Left ventricle myocardium inferior (tissue), 1 donor: Measurements from ENCODE around the gene KRT83. TPM values are rescaled to one million over a fixed set of nuclear protein-coding genes. Genes with fewer than 3 reads are reported as not detected.

ENCODE experiments used
- DNase-seq: peaks from one replicate; pipeline ENCODE4 v3.0.0-alpha.2; 2020
- H3K27ac ChIP-seq: fragments of 200-600 bp; replicated peaks from 2 replicates; pipeline ENCODE4 v1.8.0; 2021
- H3K27me3 ChIP-seq: fragments of 200-600 bp; 2 replicates; pipeline ENCODE4 v1.8.0; 2021; ENCODE audit warnings: low read depth
- H3K36me3 ChIP-seq: fragments of 200-600 bp; 2 replicates; pipeline ENCODE4 v1.8.0; 2021
- H3K4me1 ChIP-seq: fragments of 200-600 bp; 2 replicates; pipeline ENCODE4 v1.8.0; 2021
- H3K4me3 ChIP-seq: fragments of 200-600 bp; 2 replicates; pipeline ENCODE4 v1.8.0; 2021; ENCODE audit warnings: mild to moderate bottlenecking, moderate library complexity
- H3K9me3 ChIP-seq: fragments of 200-600 bp; replicated peaks from 2 replicates; pipeline ENCODE4 v1.8.0; 2021
- intact Hi-C: fragments of 100-400 bp; cut with micrococcal nuclease; formaldehyde crosslinking; loops from one replicate; pipeline ENCODE4 v1.11.0; 2022
- total RNA-seq: library from RNA; stranded (reverse); fragmentation: NEBNext Ultra II Directional; extraction: Animal tissue kit (Norgen Biotek cat#: 25700); gene quantifications from one replicate; pipeline ENCODE4 v1.2.1, GENCODE V29; 2021
- TF ChIP-seq, protein P1 (sequence below): fragments of 200-600 bp; IDR thresholded peaks from 2 replicates; pipeline ENCODE4 v1.8.0; 2021; ENCODE audit warnings: antibody characterized with exemption, mild to moderate bottlenecking, borderline replicate concordance
- donor health status: DM: no; HTN: yes; CAD: no; lungs with severe emphysema.

Gene KRT83
- total RNA-seq, 1 donor from 2014 or later, result not detected

GRCh38 chr12:52278575-52279421 lies 42.4 kb downstream of the KRT83 start:
- Histone ChIP-seq H3K36me3 (no peaks in the 10 kb centered on the region), H3K27ac (no peak overlapping the region), H3K9me3 (no peaks in the 10 kb centered on the region), H3K4me1 (peaks cover 30% of the 10 kb centered on the region), H3K4me3 (no peak overlapping the region), H3K27me3 (peaks cover 48% of the 10 kb centered on the region)
- intact Hi-C loops, result no loop called here
- TF ChIP-seq, protein P1, sequence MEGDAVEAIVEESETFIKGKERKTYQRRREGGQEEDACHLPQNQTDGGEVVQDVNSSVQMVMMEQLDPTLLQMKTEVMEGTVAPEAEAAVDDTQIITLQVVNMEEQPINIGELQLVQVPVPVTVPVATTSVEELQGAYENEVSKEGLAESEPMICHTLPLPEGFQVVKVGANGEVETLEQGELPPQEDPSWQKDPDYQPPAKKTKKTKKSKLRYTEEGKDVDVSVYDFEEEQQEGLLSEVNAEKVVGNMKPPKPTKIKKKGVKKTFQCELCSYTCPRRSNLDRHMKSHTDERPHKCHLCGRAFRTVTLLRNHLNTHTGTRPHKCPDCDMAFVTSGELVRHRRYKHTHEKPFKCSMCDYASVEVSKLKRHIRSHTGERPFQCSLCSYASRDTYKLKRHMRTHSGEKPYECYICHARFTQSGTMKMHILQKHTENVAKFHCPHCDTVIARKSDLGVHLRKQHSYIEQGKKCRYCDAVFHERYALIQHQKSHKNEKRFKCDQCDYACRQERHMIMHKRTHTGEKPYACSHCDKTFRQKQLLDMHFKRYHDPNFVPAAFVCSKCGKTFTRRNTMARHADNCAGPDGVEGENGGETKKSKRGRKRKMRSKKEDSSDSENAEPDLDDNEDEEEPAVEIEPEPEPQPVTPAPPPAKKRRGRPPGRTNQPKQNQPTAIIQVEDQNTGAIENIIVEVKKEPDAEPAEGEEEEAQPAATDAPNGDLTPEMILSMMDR, result peak; percentile 97
- DNase-seq, result peak; percentile 71

DNA sequence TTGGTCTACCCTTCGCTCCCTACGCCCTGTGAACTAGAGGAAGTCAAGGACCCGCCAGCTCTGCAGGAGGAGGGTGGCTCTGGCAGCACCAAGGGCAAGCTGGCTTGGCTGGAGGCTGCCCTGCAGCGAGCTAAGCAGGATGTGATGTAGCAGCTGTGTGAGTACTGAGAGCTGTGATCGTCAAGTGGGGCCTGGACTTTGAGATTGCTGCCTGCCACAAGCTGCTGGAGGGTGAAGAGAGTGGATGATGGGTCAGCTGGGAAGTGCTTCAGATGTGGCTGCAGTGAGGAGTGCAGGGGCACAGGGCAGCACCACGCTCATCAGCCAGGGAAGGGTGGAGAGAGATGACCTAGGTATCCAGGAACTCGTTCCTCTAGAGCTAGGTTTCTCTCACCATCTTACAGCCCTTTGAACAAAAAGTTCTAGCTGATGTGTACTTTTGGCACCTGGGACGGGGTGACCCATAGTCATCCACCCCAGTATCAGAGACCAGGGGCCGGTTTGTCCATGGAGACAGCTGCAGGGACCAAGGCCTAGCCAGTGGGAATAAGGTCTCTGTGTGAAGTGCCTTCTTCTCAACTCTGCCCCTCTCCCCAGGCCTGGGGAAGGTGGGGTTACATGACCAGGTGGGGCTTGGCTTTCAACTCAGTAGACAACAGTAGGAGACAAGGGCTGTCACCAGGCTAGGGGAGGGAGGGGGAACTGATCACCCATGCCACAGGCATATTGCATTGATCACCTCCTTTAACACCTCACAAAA lies 43.5 kb downstream of the KRT83 start:
- no peak overlapping the region for H3K27ac ChIP-seq
- H3K4me1 ChIP-seq, result peaks cover 30% of the 10 kb centered on the region
- no peak for DNase-seq
- H3K4me3 ChIP-seq, result no peak overlapping the region
- peaks cover 57% of the 10 kb centered on the region for H3K27me3 ChIP-seq
- no peaks in the 10 kb centered on the region for H3K9me3 ChIP-seq
- TF ChIP-seq, protein P1, result no peak
- no peaks in the 10 kb centered on the region for H3K36me3 ChIP-seq
- intact Hi-C loops, result no loop called here

- DNase-seq, result no peak
- H3K27me3 ChIP-seq, result peaks cover 67% of the 10 kb centered on the region
- intact Hi-C loops, result no loop called here
- H3K4me3 ChIP-seq, result no peak overlapping the region
- H3K9me3 ChIP-seq, result no peaks in the 10 kb centered on the region
- TF ChIP-seq, protein P1, result no peak
- no peak overlapping the region for H3K27ac ChIP-seq
- no peaks in the 10 kb centered on the region for H3K36me3 ChIP-seq
- H3K4me1 ChIP-seq, result peaks cover 20% of the 10 kb centered on the region
Measured at GRCh38 chr12:52275686-52276085, 45.5 kb downstream of the KRT83 start.

DNA sequence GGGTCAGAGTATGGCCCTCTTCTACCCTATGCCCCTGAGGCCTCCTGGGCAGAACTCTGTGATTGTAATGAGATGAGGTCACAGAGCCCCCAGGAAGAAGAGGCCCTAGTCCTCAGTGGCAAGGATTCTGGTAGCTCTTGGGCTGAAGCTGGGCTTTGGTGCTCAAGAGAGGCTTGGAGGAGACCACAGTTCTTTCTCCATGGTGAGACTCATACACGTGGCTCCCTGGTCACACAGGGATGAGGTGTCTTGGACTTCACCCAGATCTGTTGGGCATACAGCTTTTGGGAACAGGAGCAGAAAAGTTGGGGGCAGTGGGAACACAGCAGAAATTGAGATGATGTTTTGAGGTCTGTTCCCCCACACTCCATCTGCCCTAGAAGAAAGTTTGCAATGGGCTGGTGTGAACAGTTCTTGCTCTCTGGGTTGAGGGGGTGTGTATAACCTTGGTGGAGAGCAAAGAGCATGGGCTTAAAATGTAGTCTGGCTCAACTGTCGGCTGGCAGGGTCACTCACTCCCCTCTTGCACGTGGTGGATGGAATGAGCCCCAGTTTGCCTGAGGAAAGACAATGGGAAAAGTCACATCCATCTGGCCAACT lies 46.6 kb downstream of the KRT83 start, which contains the start of gene KRT86:
Gene KRT86, plus strand, starts transcription at position 125 of the 600 bp plus-strand sequence. CDS start 27,272 bp downstream, outside the sequence.
- Histone ChIP-seq H3K4me3 (no peak within 1 kb of the TSS), H3K36me3 (no peaks in the 10 kb centered on the region), H3K27me3 (peaks cover 74% of the 10 kb centered on the region), H3K9me3 (no peaks in the 10 kb centered on the region), H3K4me1 (peaks cover 10% of the 10 kb centered on the region), H3K27ac (no peak within 1 kb of the TSS)
- DNase-seq, result no peak
- TF ChIP-seq, protein P1, result no peak
- intact Hi-C loops, result no loop called here

DNA sequence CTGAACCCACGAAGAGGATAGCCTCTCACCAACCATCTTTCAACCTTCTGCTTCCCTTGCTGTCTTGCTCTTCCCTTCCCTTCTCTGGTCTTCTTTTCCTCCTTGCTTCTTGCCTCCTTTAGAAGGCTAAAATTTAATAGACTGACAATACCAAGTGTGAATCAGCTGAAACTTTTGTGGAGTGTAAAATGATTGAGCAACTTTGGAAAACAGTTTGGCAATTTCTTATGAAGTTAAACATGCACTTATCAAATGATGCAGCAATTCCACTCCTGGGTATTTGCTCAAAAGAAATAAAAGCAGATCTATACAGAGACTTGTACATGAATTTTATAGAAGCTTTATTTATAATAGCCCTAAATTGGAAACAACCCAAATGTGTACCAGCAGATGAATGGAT lies 50.0 kb downstream of the KRT83 start:
- no peaks in the 10 kb centered on the region for H3K36me3 ChIP-seq
- TF ChIP-seq, protein P1, result no peak
- intact Hi-C loops, result no loop called here
- H3K27ac ChIP-seq, result no peak overlapping the region
- no peak overlapping the region for H3K4me3 ChIP-seq
- no peaks in the 10 kb centered on the region for H3K9me3 ChIP-seq
- DNase-seq, result no peak
- no peaks in the 10 kb centered on the region for H3K4me1 ChIP-seq
- peaks cover 64% of the 10 kb centered on the region for H3K27me3 ChIP-seq
